ENCODE data around the gene NUP62CL. TPM values are rescaled to one million over a fixed set of nuclear protein-coding genes. Genes with fewer than 3 reads are reported as not detected.

NUP62CL gene
- total RNA-seq, 1 donor from 2014 or later, result 9.3 TPM

GRCh38 chrX:107119283-107119682 lies 87.0 kb downstream of the NUP62CL start:
- Mint-ChIP-seq H3K36me3 (ENCODE audit: low read depth, unreplicated experiment) (peaks cover 11% of the 10 kb centered on the region), H3K9me3 (ENCODE audit: unreplicated experiment) (no peaks in the 10 kb centered on the region)

GRCh38 chrX:107118322-107119147 lies 87.7 kb downstream of the NUP62CL start, which contains the start of gene RBM41:
RBM41 (minus strand) TSS chrX:107118822; CDS start chrX:107118773, 49 bp downstream.
- Mint-ChIP-seq H3K9me3 (ENCODE audit: unreplicated experiment) (no peaks in the 10 kb centered on the region), H3K4me3 (ENCODE audit: unreplicated experiment) (peak within 1 kb of the TSS; percentile 99), H3K27ac (ENCODE audit: unreplicated experiment) (peak within 1 kb of the TSS; percentile 95), H3K27me3 (ENCODE audit: unreplicated experiment) (peaks cover 3% of the 10 kb centered on the region), H3K36me3 (ENCODE audit: low read depth, unreplicated experiment) (peaks cover 19% of the 10 kb centered on the region), H3K4me1 (ENCODE audit: unreplicated experiment) (peaks cover 7% of the 10 kb centered on the region)
- no peak for TF ChIP-seq CTCF (IDR thresholded peaks at IDR 0.05; ENCODE audit: unreplicated experiment)
- DNase-seq (ENCODE audit: low spot score), result peak; percentile 45

More at GRCh38 chrX:107119283-107119682, 87.0 kb downstream of the NUP62CL start:
- Mint-ChIP-seq H3K27ac (ENCODE audit: unreplicated experiment) (peak overlapping the region; percentile 57), H3K4me3 (ENCODE audit: unreplicated experiment) (peak overlapping the region; percentile 99), H3K27me3 (ENCODE audit: unreplicated experiment) (peaks cover 3% of the 10 kb centered on the region), H3K4me1 (ENCODE audit: unreplicated experiment) (peaks cover 7% of the 10 kb centered on the region)
- no peak for DNase-seq (ENCODE audit: low spot score)
- TF ChIP-seq CTCF (IDR thresholded peaks at IDR 0.05; ENCODE audit: unreplicated experiment), result no peak

GRCh38 chrX:107117993-107118321 lies 88.3 kb downstream of the NUP62CL start:
- no peak for DNase-seq (ENCODE audit: low spot score)
- no peak overlapping the region for H3K27ac Mint-ChIP-seq (ENCODE audit: unreplicated experiment)
- peaks cover 3% of the 10 kb centered on the region for H3K27me3 Mint-ChIP-seq (ENCODE audit: unreplicated experiment)
- H3K9me3 Mint-ChIP-seq (ENCODE audit: unreplicated experiment), result no peaks in the 10 kb centered on the region
- H3K36me3 Mint-ChIP-seq (ENCODE audit: low read depth, unreplicated experiment), result peaks cover 20% of the 10 kb centered on the region
- peaks cover 7% of the 10 kb centered on the region for H3K4me1 Mint-ChIP-seq (ENCODE audit: unreplicated experiment)
- H3K4me3 Mint-ChIP-seq (ENCODE audit: unreplicated experiment), result peak overlapping the region; percentile 99
- no peak for TF ChIP-seq CTCF (IDR thresholded peaks at IDR 0.05; ENCODE audit: unreplicated experiment)

GRCh38 chrX:107107459-107107858 lies 98.8 kb downstream of the NUP62CL start:
- TF ChIP-seq CTCF (IDR thresholded peaks at IDR 0.05; ENCODE audit: unreplicated experiment), result no peak
- Mint-ChIP-seq H3K4me3 (ENCODE audit: unreplicated experiment) (no peak overlapping the region), H3K9me3 (ENCODE audit: unreplicated experiment) (no peaks in the 10 kb centered on the region), H3K4me1 (ENCODE audit: unreplicated experiment) (peaks cover 8% of the 10 kb centered on the region), H3K36me3 (ENCODE audit: low read depth, unreplicated experiment) (peaks cover 8% of the 10 kb centered on the region), H3K27me3 (ENCODE audit: unreplicated experiment) (no peaks in the 10 kb centered on the region), H3K27ac (ENCODE audit: unreplicated experiment) (peak overlapping the region; percentile 72)
- no peak for DNase-seq (ENCODE audit: low spot score)

GRCh38 chrX:107102980-107103379 lies 103.3 kb downstream of the NUP62CL start:
- no peak for DNase-seq (ENCODE audit: low spot score)
- Mint-ChIP-seq H3K27ac (ENCODE audit: unreplicated experiment) (no peak overlapping the region), H3K36me3 (ENCODE audit: low read depth, unreplicated experiment) (no peaks in the 10 kb centered on the region), H3K27me3 (ENCODE audit: unreplicated experiment) (no peaks in the 10 kb centered on the region), H3K4me1 (ENCODE audit: unreplicated experiment) (peaks cover 8% of the 10 kb centered on the region), H3K9me3 (ENCODE audit: unreplicated experiment) (no peaks in the 10 kb centered on the region), H3K4me3 (ENCODE audit: unreplicated experiment) (no peak overlapping the region)
- TF ChIP-seq CTCF (IDR thresholded peaks at IDR 0.05; ENCODE audit: unreplicated experiment), result no peak

Measured in endothelial cell (in vitro differentiated cells).